Endothelial cell of umbilical vein (primary cell): ENCODE results near the gene NSUN6. TPM values are rescaled to one million over a fixed set of nuclear protein-coding genes. Genes with fewer than 3 reads are reported as not detected.

Experiments
- BruUV-seq: library from RNA; stranded (reverse); fragments of 400-500 nt; replicated peaks from 2 replicates; lab custom pipeline; 2021; lab: Mats Ljungman, UMichigan
- CTCF ChIA-PET: fragments of 300-600, 350-600 bp; sonication (Branson Sonifier 250); formaldehyde crosslinking; loops from one replicate; lab custom pipeline; 2021; ENCODE audit warnings: antibody characterized with exemption, inconsistent platforms; lab: Charles Lee
- POLR2A ChIA-PET: fragments of 300-600, 350-600 bp; sonication (Branson Sonifier 250); formaldehyde crosslinking; loops from one replicate; lab custom pipeline; 2021; ENCODE audit warnings: antibody characterized with exemption, inconsistent platforms; lab: Charles Lee
- DNase-seq: peaks from one replicate; pipeline ENCODE4 v3.0.0-alpha.2; 2011; ENCODE audit warnings: low read depth, low spot score
- FAIRE-seq: peaks from 2 replicates; lab custom pipeline; 2011; peaks lifted over from hg19 to GRCh38; lab: Jason Lieb, UNC
- H2AFZ ChIP-seq: 2 replicates; pipeline ENCODE4 v1.6.0; 2012; ENCODE audit warnings: low read depth, low read length, control low read depth, inconsistent platforms
- H3K27ac ChIP-seq: 2 replicates; pipeline ENCODE4 v1.5.1; 2011; ENCODE audit warnings: low read depth, mild to moderate bottlenecking, control low read depth, low read length, moderate library complexity; ENCODE audit not compliant: insufficient read depth
- H3K27me3 ChIP-seq, 2 experiments: 2 replicates each; pipeline versions ENCODE4 v1.6.0 to v1.6.1; 2011; ENCODE audit warnings: low read length in 2 of 2, mixed read lengths in 1 of 2; ENCODE audit not compliant: control insufficient read depth in 2 of 2, insufficient read depth in 2 of 2
- H3K36me3 ChIP-seq, 2 experiments: 2 replicates in 1 of 2; 3 replicates in 1 of 2; pipeline ENCODE4 v1.5.1; 2011; ENCODE audit warnings: low read length in 2 of 2, mild to moderate bottlenecking in 1 of 2, moderate library complexity in 1 of 2; ENCODE audit not compliant: control insufficient read depth in 2 of 2, insufficient read depth in 2 of 2; ENCODE audit errors: extremely low read depth in 1 of 2
- H3K4me1 ChIP-seq: 3 replicates; pipeline ENCODE4 v1.5.1; 2011; ENCODE audit warnings: mild to moderate bottlenecking, low read length; ENCODE audit not compliant: control insufficient read depth, insufficient read depth; ENCODE audit errors: extremely low read depth
- H3K4me2 ChIP-seq: 2 replicates; pipeline ENCODE4 v1.6.1; 2011; ENCODE audit warnings: low read length, control low read depth, mixed read lengths; ENCODE audit not compliant: insufficient read depth
- H3K4me3 ChIP-seq, 3 experiments: fragments of 200-600 bp in 1 of 3; sonication (generic), shearing (Covaris generic) in 1 of 3; replicated peaks in 1 of 3; 2 replicates each; pipeline ENCODE4 v1.5.1; 2011 to 2016; ENCODE audit warnings: control low read depth in 3 of 3, low read length in 3 of 3, mild to moderate bottlenecking in 2 of 3, inconsistent platforms in 1 of 3, low read depth in 1 of 3, moderate library complexity in 1 of 3; ENCODE audit not compliant: insufficient read depth in 1 of 3
- H3K79me2 ChIP-seq: 2 replicates; pipeline ENCODE4 v1.6.0; 2012; ENCODE audit warnings: low read length, inconsistent platforms; ENCODE audit not compliant: control insufficient read depth, insufficient read depth
- H3K9ac ChIP-seq: replicated peaks from 2 replicates; pipeline ENCODE3; 2011; ENCODE audit warnings: low read length, control low read depth; ENCODE audit not compliant: insufficient read depth; ENCODE audit errors: extremely low read depth
- H3K9me1 ChIP-seq: replicated peaks from 3 replicates; pipeline ENCODE4 v1.6.0; 2011; ENCODE audit warnings: mild to moderate bottlenecking, low read length; ENCODE audit not compliant: control insufficient read depth, insufficient read depth; ENCODE audit errors: extremely low read depth
- H3K9me3 ChIP-seq: replicated peaks from 2 replicates; pipeline ENCODE4 v1.5.1; 2012; ENCODE audit warnings: low read length, inconsistent platforms; ENCODE audit not compliant: control insufficient read depth, insufficient read depth
- H4K20me1 ChIP-seq: replicated peaks from 2 replicates; pipeline ENCODE3; 2011; ENCODE audit warnings: mild to moderate bottlenecking, low read length; ENCODE audit not compliant: control insufficient read depth, insufficient read depth; ENCODE audit errors: extremely low read depth
- CTCF ChIP-seq, 2 donors: IDR thresholded peaks; 1 replicate in 1 of 2; 2 replicates in 1 of 2; pipeline ENCODE4 v1.5.1; 2011; ENCODE audit warnings: low read length in 2 of 2, mild to moderate bottlenecking in 2 of 2, moderate library complexity in 2 of 2, control low read depth in 1 of 2, inconsistent platforms in 1 of 2, low read depth in 1 of 2; ENCODE audit not compliant: insufficient read depth in 1 of 2; ENCODE audit errors: extremely low read depth in 1 of 2
- EZH2 ChIP-seq: IDR thresholded peaks from 2 replicates; pipeline ENCODE4 v1.6.1; 2012; ENCODE audit warnings: borderline replicate concordance, low read depth, mild to moderate bottlenecking, moderate library complexity, low read length, inconsistent platforms; ENCODE audit not compliant: severe bottlenecking
- GATA2 ChIP-seq: IDR thresholded peaks from 2 replicates; pipeline ENCODE4 v1.7.0; 2011; ENCODE audit warnings: low read depth, mild to moderate bottlenecking, moderate library complexity, mixed read lengths, low read length; ENCODE audit not compliant: insufficient read length, insufficient read depth
- JUN ChIP-seq: IDR thresholded peaks from 2 replicates; pipeline ENCODE4 v1.6.1; 2011; ENCODE audit warnings: borderline replicate concordance, low read depth; ENCODE audit not compliant: insufficient read length, insufficient read depth
- MAX ChIP-seq: IDR thresholded peaks from 2 replicates; pipeline ENCODE4 v1.6.1; 2011; ENCODE audit not compliant: insufficient read depth, insufficient read length
- MYC ChIP-seq: IDR thresholded peaks from one replicate; pipeline ENCODE4 v1.6.1; 2011; ENCODE audit warnings: mild to moderate bottlenecking, low read depth, low read length
- POLR2A ChIP-seq: IDR thresholded peaks from 2 replicates; pipeline ENCODE4 v1.6.1; 2012; ENCODE audit warnings: low read depth, mild to moderate bottlenecking, control low read depth, low read length
- POLR2AphosphoS5 ChIP-seq: IDR thresholded peaks from 2 replicates; pipeline ENCODE4 v1.6.1; 2012; ENCODE audit warnings: low read depth, mild to moderate bottlenecking, control low read depth, low read length, moderate library complexity; ENCODE audit not compliant: insufficient read depth
- dilution Hi-C: fragments of 300-500 bp; cut with MboI; formaldehyde crosslinking; loops from one replicate; pipeline ENCODE4 v1.15.0; 2019; ENCODE audit warnings: low sequenced_read_pairs; ENCODE audit not compliant: extremely low pct_ligation_motif_present
- intact Hi-C: fragments of 100-400 bp; cut with micrococcal nuclease; formaldehyde crosslinking; loops from one replicate; pipeline ENCODE4 v1.10.0; 2022
- polyA plus RNA-seq, 4 experiments: library from polyadenylated mRNA; depleted of rRNA in 3 of 4; stranded (reverse) in 3 of 4; unstranded in 1 of 4; fragments of >200 nt; gene quantifications; 2 replicates each; pipeline versions ENCODE4 v1.2.1 to v1.2.3, GENCODE V29; 2011 to 2012; ENCODE audit warnings: missing spikeins in 1 of 4
- total RNA-seq: library from RNA; stranded (reverse); gene quantifications from 2 replicates; pipeline ENCODE4 v1.2.3, GENCODE V29; 2021

NSUN6 gene
- total and polyA plus RNA-seq, 2 donors (not counting 3 experiments of a cell fraction or from before 2014, with no cell fraction given), result 3.3 to 5.2 TPM

GRCh38 chr10:18659819-18660535, 8.6 kb upstream of the NSUN6 start:
- TSS peak; percentile 28 for BruUV-seq
- Histone ChIP-seq H3K4me3 (peak overlapping the region; percentile 96 to 98 (median 96)), H3K4me1 (peaks cover 17% of the 10 kb centered on the region), H2AFZ (peak overlapping the region; percentile 79), H3K9me1 (no peaks in the 10 kb centered on the region), H3K9me3 (no peaks in the 10 kb centered on the region), H3K36me3 (no peaks in the 10 kb centered on the region), H4K20me1 (no peaks in the 10 kb centered on the region), H3K27ac (peak overlapping the region; percentile 95), H3K9ac (peak overlapping the region; percentile 99), H3K4me2 (peak overlapping the region; percentile 99), H3K27me3 (no peaks in the 10 kb centered on the region), H3K79me2 (peaks cover 56% of the 10 kb centered on the region)
- DNase-seq (no peak), FAIRE-seq (peak; percentile 26)
- dilution Hi-C loops, result no loop called here
- ChIA-PET CTCF (no interaction called here), POLR2A (no interaction called here)
- intact Hi-C loops, result loop anchor here (1.0 to 2.0 kb wide), 3 partner anchors 9 to 50 kb away; partner anchors contain the start of gene NSUN6
- TF ChIP-seq MAX (no peak), MYC (no peak), POLR2A (no peak), POLR2AphosphoS5 (no peak), CTCF (IDR thresholded peaks at IDR 0.05; ENCODE audit: extremely low read depth in 1 of 2, insufficient read depth in 1 of 2, low read depth in 1 of 2, low read length in 2 of 2) (no peak), JUN (no peak), EZH2 (no peak), GATA2 (no peak)
